Mucosa of stomach (tissue), 1 donor: Measurements from ENCODE around the gene ARTN.

ENCODE experiments used
- H3K27me3 ChIP-seq: one replicate; pipeline ENCODE4 v1.7.0; 2013; ENCODE audit warnings: mild to moderate bottlenecking, low read length; ENCODE audit not compliant: control insufficient read depth, insufficient read depth
- H3K36me3 ChIP-seq: one replicate; pipeline ENCODE4 v1.7.0; 2013; ENCODE audit warnings: low read length; ENCODE audit not compliant: control insufficient read depth, insufficient read depth
- H3K4me1 ChIP-seq: one replicate; pipeline ENCODE4 v1.7.0; 2013; ENCODE audit warnings: mild to moderate bottlenecking, low read length; ENCODE audit not compliant: control insufficient read depth, insufficient read depth
- H3K4me3 ChIP-seq: one replicate; pipeline ENCODE4 v1.7.0; 2013; ENCODE audit warnings: low read length
- H3K9ac ChIP-seq: one replicate; pipeline ENCODE4 v1.7.0; 2013; ENCODE audit warnings: mild to moderate bottlenecking, low read length, moderate library complexity
- H3K9me3 ChIP-seq: one replicate; pipeline ENCODE4 v1.7.0; 2013; ENCODE audit warnings: mild to moderate bottlenecking, low read length, moderate library complexity; ENCODE audit not compliant: control insufficient read depth
- donor health status: Pancreatic carcinoma.

Gene ARTN

DNA sequence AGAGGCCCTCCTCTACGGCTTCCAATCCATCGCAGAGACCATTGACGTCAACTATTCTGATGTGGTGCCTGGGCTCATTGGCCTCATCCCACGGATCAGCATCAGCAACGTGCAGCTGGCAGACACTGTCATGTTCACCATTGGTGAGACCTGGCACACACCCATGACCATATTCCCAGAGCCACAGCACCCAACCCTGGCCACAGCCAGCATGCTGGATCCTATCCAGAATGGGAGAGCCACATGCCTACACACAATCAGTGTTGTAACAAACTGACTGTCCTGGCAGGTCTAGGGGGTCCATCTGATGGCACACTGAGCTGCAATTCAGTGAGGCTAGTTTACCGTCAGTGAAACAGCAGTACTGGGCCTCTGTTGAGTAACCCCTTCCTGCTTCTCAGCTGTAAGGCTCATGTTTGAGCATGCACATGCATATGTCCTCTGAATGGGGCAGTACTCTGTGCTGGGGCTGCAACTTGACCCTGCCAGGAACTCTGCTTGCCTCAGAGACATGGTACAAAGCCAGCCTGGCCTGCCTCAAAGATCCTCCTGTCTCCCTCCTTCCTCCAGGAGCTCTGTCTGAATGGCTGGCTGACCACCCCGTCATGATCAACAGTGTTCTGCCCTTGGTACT, 23.9 kb downstream of the ARTN start:
- no peaks in the 10 kb centered on the region for H3K9me3 ChIP-seq
- H3K4me1 ChIP-seq = no peaks in the 10 kb centered on the region
- H3K27me3 ChIP-seq = no peaks in the 10 kb centered on the region
- no peak overlapping the region for H3K4me3 ChIP-seq
- H3K9ac ChIP-seq = no peak overlapping the region
- H3K36me3 ChIP-seq = no peaks in the 10 kb centered on the region

DNA sequence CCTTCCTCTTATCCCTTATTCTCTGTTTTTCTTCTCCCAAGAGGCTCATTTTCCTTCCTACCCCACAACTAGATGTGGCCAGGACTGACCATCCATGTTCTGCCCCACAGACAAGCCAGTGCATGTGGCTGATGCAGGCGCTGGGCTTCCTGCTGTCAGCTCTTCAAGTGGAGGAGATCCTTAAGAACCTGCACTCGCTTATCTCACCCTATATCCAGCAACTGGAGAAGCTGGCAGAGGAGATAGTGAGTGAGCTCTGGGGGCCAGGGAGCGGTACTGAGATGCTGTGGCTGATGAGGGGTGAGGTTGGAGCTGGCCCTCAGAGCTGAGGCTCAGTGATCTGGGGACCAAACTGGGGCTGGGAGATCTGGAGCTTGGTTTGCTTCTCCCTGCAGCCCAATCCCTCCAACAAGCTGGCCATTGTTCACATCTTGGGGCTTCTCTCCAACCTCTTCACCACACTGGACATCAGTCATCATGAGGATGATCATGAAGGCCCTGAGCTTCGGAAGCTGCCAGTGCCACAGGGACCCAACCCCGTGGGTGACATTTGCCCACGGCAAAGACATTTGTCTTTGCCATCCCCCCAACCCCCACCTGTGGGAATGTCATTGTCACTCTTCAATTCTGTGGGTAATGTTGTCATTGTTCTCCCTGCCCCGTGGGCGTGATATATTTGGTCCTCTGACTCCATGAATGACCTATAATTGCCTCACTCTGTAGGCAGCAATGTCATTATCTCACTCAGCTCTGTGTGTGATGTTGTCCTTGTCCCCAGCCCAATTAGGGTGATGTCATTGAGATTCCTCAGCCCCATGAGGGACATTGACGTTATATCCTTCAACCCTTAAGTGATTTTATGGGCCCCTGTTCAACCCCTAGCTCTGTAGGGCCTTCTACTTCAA, 25.0 kb downstream of the ARTN start:
- Histone ChIP-seq H3K4me1 (no peaks in the 10 kb centered on the region), H3K9ac (no peak overlapping the region), H3K4me3 (no peak overlapping the region), H3K9me3 (no peaks in the 10 kb centered on the region), H3K27me3 (no peaks in the 10 kb centered on the region), H3K36me3 (no peaks in the 10 kb centered on the region)

DNA sequence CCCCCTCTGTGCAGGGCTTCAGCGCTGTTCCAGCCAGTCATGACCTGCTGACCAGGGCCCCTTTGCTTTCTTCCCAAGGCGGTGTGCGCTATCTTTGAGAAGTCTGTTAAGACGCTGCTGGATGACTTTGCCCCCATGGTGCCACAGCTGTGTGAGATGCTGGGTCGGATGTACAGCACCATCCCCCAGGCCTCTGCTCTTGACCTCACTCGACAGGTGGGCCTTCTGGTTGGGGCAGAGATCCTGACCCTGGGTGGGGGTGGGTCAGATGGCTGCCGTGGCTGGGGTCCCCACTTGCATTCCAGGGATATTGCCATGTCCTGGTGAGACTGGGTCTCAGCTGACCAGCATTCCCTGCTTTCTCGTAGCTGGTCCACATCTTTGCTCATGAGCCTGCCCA, 27.2 kb downstream of the ARTN start:
- H3K4me1 ChIP-seq = no peaks in the 10 kb centered on the region
- H3K9me3 ChIP-seq = no peaks in the 10 kb centered on the region
- no peaks in the 10 kb centered on the region for H3K36me3 ChIP-seq
- no peaks in the 10 kb centered on the region for H3K27me3 ChIP-seq
- H3K9ac ChIP-seq = no peak overlapping the region
- H3K4me3 ChIP-seq = no peak overlapping the region

DNA sequence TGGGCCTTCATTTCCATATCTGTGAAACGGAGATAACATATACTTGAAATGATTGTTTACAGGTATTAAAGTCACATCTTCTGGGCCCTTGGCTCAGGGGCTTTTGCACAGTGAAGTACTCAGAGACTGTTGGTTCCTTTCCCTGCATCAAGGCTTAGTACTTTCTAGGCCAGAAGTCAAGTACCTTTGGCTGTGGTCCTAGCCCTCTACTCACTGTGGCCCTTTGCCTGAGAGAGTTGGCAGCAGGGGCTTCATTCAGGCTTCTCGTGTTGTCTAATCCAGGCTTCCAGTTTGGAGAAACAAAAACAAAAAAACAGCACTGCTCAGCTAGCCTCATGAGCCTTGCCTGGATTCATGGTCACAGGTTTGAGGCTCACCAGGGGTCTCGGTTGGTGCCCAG, 28.1 kb downstream of the ARTN start:
- Histone ChIP-seq H3K27me3 (no peaks in the 10 kb centered on the region), H3K4me3 (no peak overlapping the region), H3K4me1 (no peaks in the 10 kb centered on the region), H3K36me3 (no peaks in the 10 kb centered on the region), H3K9ac (no peak overlapping the region), H3K9me3 (no peaks in the 10 kb centered on the region)

DNA sequence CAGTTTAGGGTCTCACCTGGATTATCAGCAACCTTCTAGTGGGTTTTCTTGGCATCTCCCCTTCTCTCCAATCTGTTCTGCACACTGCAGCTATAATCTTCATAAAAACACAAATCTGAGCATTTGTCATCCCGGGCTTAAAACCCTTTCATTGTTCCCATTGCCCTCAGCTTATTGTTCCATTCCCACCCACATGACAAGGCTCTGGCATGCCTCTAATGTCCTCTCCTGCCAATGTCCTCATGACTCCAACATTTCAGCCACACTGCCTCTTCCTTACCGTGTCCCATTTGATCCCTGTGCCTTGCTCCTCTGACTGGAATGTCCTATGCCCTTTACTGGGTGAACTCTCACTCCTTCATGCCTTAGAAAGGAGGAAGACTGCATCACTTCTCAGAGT, 28.7 kb downstream of the ARTN start:
- Histone ChIP-seq H3K4me3 (no peak overlapping the region), H3K36me3 (no peaks in the 10 kb centered on the region), H3K9ac (no peak overlapping the region), H3K27me3 (no peaks in the 10 kb centered on the region), H3K4me1 (no peaks in the 10 kb centered on the region), H3K9me3 (no peaks in the 10 kb centered on the region)

DNA sequence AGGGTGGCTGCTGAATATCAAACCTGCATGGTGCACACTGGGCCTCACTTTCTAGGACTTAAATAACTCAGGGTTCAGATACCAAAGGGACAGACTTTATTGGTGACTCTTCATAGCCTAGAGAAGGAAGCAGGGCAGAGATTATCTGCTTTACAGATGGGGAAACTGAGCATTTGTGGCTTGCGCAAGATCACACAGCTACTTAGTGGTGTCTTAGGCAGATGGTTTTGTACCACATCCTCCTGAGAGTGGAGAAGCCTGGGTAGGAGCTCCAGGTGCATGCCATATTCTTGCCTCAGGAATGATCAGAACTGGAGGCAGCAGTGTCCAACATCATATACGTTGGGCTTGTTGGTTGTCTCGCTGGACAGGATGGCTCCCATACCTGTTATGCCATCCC, 29.4 kb downstream of the ARTN start:
- H3K4me1 ChIP-seq = no peaks in the 10 kb centered on the region
- no peak overlapping the region for H3K4me3 ChIP-seq
- no peaks in the 10 kb centered on the region for H3K9me3 ChIP-seq
- H3K27me3 ChIP-seq = no peaks in the 10 kb centered on the region
- H3K9ac ChIP-seq = no peak overlapping the region
- H3K36me3 ChIP-seq = no peaks in the 10 kb centered on the region

DNA sequence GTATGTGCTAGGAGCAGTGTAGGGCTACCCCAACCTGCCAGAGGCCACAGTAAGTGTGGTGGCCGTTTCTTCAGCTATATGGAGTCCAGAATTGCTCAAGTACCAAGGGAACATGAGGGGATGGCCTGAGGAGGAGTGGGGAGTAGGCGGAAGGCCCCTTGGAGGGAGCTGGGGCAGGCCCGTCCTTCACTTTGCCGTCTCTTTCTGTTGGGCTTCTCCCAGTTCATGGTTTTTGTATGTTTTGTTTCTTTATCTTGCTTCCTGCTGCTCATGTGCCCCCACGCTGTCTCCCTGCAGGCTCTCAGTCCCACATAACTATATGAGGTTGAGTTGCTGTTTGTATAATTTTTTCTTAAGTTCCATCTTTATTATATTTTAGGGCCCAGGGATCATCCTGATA, 30.3 kb downstream of the ARTN start:
- Histone ChIP-seq H3K9me3 (no peaks in the 10 kb centered on the region), H3K4me1 (no peaks in the 10 kb centered on the region), H3K4me3 (no peak overlapping the region), H3K27me3 (no peaks in the 10 kb centered on the region), H3K9ac (no peak overlapping the region), H3K36me3 (no peaks in the 10 kb centered on the region)

DNA sequence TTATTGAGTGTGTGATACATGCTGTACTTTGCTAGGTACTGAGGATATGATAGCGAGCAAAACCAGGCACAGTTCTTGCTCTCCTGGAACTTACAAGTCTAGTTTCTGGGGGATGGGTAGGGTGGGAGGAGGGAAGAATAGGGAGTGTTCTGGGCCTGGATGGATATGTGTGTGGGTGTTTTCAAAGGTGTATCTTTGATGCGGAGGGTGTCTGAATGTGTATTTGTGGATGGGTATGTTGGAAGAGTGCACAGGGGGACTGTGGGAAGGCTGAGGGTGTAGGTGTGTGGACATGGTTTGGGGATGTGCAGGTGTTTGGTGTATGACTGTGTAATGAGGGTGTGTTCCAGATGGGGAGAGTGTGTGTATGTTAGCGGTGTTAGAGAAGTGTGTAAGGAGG, 31.7 kb downstream of the ARTN start:
- Histone ChIP-seq H3K9me3 (no peaks in the 10 kb centered on the region), H3K36me3 (no peaks in the 10 kb centered on the region), H3K27me3 (no peaks in the 10 kb centered on the region), H3K4me3 (no peak overlapping the region), H3K4me1 (peaks cover 7% of the 10 kb centered on the region), H3K9ac (no peak overlapping the region)

DNA sequence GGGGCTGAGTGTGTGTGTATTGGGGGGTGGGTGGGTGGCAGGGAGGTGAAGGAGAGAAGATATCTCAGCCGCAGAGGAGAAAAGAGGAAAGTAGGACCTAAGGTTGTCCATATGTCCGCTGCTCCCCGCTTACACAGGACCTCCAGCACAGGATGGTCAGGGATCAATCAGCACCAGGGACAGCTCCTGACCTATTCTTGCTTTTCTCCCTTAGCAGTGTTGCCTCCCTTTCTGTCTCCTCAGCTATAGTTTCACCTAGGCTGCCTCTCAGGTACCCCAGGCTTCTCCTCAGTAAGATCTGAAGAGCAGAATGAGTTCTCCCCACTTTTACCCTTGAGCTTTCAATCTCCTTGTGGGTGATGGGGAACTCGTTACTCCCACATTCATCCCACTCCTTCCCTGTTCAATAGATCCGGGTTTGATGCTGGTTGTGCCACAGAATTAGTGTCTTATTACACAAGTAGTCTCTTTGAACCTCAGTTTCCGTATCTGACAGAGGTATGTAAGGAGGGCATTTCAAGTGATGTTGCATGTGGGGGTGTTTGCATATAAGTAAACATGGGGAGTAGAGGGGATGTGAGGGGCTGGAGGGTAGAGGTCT, 34.8 kb downstream of the ARTN start:
- no peak overlapping the region for H3K4me3 ChIP-seq
- no peaks in the 10 kb centered on the region for H3K27me3 ChIP-seq
- H3K9me3 ChIP-seq = no peaks in the 10 kb centered on the region
- peaks cover 13% of the 10 kb centered on the region for H3K4me1 ChIP-seq
- H3K36me3 ChIP-seq = no peaks in the 10 kb centered on the region
- H3K9ac ChIP-seq = no peak overlapping the region

DNA sequence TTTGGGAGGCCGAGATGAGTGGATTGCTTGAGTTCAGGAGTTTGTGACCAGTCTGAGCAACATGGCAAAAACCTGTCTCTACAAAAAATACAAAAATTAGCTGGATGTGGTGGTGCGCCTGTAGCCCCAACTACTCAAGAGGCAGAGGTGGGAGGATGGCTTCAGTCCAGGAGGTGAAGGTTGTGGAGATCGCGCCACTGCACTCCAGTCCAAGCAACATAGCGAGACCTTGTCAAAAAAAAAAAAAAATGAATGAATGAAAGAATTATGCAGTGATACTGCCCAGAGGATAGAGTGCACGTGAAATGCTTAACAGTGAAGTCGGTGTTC, 35.8 kb downstream of the ARTN start:
- Histone ChIP-seq H3K4me1 (peaks cover 13% of the 10 kb centered on the region), H3K9ac (no peak overlapping the region), H3K9me3 (no peaks in the 10 kb centered on the region), H3K4me3 (peak overlapping the region; percentile 99), H3K36me3 (no peaks in the 10 kb centered on the region), H3K27me3 (no peaks in the 10 kb centered on the region)

DNA sequence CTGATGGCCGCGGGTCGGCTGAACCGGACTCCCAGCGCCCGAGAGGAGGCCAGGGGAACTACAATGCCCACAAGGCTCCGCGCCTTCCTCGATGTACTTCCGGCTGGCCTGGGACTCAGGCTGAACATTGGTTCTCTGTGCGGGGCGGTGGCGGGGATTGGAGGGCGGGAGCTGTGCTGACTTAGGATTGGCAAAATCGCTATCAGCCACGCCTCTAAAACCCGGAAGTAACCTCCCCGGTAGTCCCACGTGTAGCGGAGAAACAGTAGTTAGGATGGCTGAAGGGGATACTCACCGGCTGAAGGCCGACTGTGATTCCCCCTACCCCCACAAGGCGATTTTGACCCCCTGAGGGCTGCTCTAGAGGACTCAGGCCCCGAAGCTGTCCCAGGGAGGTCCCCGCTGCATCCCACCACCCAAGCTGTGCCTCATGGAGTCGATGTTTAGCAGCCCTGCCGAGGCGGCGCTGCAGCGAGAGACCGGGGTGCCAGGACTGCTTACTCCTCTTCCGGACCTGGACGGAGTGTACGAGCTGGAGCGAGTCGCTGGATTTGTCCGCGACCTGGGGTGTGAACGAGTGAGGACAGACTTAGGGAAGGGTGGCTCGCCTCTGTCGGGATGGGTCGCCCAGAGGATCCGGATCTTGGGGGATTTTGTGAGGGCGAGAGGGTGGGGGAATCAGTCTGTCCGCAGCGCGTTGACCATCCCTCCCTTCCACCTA, 36.3 kb downstream of the ARTN start, which contains the start of gene DPH2:
DPH2 (plus strand) TSS at position 265 of the 721 bp plus-strand sequence; CDS start at position 431, 166 bp downstream.
- Histone ChIP-seq H3K9ac (peak within 1 kb of the TSS; percentile 69), H3K27me3 (no peaks in the 10 kb centered on the region), H3K4me1 (peaks cover 13% of the 10 kb centered on the region), H3K36me3 (no peaks in the 10 kb centered on the region), H3K4me3 (peak within 1 kb of the TSS; percentile 99), H3K9me3 (no peaks in the 10 kb centered on the region)

DNA sequence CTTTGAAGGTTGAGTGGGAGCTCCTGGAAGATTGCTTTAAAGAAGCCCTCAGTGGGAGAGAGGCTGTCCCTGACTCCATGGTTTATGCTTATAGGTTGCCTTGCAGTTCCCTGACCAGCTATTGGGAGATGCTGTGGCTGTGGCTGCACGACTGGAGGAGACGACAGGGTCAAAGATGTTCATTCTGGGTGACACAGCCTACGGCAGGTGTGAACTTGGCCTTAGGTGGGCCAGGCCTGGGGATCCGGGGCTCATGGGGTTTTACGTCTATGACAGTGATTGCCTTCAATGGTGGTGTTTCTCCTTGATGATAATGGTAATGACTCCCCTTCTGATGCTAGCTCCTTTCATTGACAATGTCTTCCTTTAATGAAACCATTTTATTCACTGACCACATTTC, 36.9 kb downstream of the ARTN start:
- peaks cover 15% of the 10 kb centered on the region for H3K4me1 ChIP-seq
- peak overlapping the region; percentile 99 for H3K4me3 ChIP-seq
- H3K36me3 ChIP-seq = no peaks in the 10 kb centered on the region
- no peaks in the 10 kb centered on the region for H3K9me3 ChIP-seq
- H3K27me3 ChIP-seq = no peaks in the 10 kb centered on the region
- peak overlapping the region; percentile 69 for H3K9ac ChIP-seq
